GM21390 (cell line): ENCODE data around the gene DIO2.

Experiments used
- ATAC-seq: cut with Tn5 transposase; IDR thresholded peaks from one replicate; pipeline ENCODE4 v1.9.1; 2021; ENCODE audit not compliant: unreplicated experiment

The DIO2 gene

DNA sequence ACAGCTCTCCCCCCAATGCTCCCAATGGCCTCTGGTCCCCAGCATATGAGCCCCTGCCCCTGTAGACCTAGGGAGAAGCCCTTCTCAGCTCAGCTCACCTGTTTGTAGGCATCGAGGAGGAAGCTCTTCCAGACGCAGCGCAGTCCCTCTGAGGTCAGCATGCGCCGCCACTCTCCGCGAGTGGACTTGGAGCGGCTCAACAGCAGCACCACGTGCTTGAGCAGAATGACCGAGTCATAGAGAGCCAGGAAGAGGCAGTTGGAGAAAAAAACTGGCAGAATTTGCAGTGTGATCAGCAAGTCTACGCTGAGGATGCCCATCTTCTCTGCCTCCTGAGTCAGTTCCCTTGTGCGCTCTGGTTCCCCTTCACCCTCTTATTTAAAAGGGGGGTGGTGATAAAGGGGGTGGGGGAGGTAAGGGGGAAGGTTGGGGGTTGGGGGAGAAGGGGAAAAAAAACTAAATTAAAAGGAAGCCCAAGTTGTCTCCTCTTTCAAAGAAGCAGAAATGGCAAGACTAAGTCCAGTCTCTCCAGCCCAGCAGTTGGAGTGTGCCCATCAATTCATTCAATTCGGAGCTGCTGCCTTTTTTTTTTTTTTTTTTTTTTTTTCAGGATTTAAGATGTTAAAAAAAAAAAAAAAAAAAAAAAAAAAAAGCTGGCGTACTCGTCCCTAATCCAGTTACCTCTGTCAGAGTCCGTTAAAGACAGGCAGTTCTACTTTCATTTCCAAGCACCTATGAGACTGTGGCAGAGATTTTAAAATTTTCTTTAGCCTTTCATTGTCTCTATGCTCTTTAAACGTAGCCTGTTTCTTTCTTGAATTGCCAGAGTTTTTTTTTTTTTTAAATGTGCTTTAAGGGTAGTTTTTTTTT is at the start of gene DIO2:
Gene DIO2, minus strand, starts transcription at position 352 of the 870 bp plus-strand sequence. Its CDS starts 32 bp downstream, at position 320.
- ATAC-seq = no peak

DNA sequence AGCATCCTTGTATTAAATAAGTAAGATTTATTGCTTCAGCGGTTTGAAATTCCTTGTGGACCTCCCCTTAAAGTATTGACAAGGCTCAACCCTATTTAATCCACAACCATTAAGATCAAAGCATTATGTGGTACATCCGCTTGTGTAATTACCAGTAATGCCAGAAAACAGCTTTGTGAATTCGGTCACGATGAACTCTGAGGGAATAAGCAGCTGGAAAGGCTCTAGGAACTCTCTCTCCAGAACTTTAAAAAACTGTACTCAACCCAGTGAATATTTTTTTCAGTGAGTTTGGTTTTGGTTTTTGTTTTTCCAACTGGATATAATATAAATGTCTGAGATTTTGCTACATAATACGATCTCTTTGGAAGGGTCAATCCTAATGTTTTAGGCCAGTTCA is 49.3 kb upstream of the DIO2 start:
- no peak for ATAC-seq

DNA sequence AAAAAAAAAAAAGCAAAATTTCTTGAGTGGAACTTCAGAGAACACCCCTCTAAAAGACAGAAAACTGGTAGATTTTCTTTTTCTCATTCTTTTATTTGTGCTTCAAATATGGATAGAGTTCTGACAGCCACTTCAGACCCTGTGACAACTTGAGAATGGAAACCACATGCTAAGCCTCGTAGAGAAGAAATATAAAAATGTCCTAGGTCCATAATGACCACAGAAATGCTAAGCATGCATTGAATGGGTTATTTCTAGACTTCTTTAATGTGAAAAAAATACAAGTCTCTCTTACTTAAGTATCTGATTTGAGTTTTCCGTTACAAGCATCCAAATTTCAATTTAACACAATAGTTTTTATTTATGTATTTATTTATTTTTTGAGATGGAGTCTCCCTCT is 28.3 kb upstream of the DIO2 start:
- no peak for ATAC-seq

DNA sequence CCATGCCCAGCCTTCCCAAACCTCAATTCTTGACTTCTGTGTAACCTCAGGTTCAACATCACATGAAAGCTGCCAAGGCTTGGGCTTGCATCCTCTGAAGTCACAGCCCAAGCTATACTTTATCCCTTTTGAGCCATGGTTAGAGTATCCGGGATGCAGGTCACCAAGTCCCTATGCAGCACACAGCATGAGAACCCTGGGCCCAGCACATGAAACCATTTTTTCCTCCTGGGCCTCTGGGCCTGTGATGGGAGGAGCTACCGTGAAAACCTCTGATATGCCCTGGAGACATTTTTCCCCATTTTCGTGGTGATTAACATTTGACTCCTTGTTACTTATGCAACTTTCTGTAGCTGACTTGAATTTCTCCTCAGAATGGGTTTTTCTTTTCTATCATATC is 25.8 kb upstream of the DIO2 start:
- ATAC-seq = no peak

DNA sequence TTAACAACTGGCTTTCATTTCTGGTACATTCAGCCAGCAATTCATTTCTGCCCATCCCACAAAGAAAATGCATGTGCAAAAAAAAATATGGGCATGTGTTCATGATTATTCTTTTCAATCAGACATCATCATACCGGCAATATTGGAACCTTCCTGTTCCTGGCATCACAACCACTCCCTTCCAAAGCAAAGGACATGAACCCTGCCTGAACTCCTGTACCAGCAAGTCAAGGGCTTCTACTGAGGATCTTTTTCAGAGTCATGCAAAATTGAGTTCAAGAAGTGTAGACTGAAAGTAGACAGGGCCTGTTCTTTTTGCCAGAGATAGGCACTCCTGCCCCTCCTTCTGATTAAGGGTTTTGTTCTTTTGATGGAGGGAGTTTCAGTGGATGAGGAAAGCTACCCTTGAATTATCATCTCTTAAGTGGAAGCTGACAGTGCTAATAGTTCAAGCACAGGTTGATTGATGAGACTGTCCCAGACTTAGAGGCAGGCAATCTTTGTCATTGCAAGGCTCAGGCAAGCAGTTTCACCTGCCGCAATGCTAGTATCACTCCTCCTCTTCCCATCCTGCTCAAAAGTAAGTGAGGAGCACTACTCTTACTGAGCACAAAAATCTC is 22.3 kb upstream of the DIO2 start:
- no peak for ATAC-seq

DNA sequence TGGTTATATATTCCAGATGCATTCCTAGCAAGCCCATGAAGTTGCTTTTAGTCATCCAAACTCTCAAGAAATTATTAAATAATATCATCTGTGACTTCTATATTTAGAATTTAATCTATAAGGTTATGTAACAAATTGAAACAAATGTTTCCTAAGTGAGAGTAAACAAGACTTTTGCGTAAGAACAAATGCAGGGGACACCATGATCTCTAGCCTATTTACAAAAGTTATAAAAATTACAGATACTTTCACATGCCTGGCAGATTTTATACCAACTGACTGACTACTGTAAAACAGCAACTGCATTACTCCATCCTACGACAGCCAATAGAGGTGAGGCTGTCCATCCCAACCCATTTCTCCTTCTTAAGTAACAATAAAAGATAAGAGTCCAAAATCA is 20.4 kb upstream of the DIO2 start:
- ATAC-seq = no peak

DNA sequence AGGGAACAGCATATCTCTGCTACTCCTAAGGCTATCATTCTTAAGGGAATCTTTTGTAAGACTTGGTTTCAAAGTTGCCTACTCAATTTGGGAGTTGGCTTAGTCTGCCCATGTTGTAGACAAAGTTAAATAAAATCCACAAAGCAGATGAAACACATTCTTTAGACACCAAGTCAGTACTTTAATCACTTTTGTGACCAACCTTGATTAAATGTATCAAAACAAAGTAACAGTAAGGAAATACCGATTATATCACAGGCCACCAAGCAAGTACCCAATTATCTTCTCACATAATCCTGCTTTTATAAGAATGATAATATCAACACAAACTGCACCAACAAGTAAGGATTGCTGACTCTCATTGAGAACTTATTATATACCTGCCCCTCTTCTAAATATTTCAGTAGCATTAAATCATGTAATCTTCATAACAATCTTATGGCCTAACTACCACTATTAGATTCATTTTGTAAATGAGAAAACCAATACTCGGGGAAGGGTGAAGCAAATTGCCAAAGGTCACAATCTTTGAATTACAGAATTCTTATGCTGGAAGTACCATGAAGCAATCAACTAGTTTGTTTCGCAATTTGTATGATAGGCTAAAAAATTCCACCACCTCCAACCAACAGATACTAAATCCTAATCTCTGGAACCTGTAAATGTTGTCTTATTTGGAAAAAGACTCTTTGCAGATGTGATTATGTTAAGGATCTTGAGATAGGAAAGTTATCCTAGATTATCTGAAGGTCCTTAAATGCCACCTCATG is 12.6 kb upstream of the DIO2 start:
- no peak for ATAC-seq

DNA sequence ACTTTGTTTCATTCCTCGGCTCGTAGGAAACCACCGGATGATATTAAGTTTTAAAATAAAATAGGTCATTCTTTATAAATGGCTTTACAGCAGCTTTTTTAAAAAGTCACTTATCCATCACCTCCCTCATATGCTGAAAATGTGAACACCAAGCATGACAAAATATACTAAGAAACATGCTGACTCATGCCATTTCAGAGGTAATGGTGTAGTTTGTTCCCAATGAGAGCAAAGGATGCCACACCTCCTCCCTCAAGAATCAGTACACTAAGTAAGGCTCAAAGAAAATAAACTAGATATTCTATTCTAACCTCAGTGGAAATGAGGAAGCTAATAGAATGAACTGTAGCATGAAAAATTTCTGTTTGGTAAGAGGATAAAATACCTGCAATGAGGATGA is 5.5 kb upstream of the DIO2 start:
- ATAC-seq = no peak

DNA sequence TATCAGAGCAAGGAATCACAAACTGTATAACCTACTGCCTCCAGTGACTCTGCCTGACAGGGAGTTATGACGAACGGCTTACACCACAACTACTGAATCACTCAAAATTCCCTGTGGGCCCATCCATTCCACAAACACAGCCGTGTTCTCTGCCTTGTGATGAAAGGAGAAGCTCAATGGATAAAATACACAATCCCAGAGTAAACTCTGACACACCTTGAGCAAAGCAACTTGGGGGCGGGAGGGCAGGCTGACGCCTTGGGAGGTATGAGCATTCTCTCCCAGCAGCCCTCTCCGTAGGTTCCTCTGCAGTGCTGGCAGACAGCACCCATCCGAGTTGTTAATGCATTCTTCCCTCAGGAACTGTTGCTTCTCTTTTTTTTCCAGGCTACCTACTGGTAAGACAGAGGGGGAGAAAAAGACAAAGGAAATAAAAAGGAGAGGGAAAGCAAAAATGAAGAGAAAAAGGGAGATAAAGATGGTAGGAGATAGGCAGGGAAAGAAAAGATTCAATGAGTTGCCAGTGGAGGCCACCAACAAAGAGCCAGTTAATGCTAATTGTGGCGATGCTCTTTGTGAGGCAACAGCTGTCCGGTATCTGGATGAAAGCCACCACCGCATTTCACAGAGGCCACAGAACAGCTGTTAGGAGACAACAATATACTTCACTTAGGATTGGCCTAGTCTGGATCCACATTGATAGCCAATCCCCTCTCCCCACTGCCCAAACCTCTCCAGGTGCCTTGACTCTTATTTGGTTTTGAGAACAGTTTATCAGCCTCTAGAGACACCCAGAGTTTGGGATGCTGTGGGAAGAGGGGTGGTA is 4.7 kb upstream of the DIO2 start:
- no peak for ATAC-seq

DNA sequence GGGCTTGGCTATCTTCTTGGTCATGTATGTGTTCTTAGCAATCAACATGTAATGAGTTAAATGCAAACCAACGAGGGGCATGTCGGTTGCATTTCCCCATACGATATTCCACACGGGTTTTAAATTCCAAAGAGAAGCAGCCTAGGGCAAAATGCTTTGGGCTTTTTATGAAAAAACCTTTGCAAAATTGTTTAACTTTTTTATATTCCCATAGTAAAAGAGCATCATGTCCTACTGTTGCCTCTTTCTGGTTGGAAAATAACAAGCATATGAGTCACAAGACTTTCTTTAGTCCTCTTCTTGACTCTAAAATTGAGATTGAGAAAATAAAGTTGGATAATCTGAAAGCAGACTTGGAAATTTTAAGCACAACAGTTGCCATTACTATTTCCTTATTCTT is 3.8 kb upstream of the DIO2 start:
- ATAC-seq = no peak

DNA sequence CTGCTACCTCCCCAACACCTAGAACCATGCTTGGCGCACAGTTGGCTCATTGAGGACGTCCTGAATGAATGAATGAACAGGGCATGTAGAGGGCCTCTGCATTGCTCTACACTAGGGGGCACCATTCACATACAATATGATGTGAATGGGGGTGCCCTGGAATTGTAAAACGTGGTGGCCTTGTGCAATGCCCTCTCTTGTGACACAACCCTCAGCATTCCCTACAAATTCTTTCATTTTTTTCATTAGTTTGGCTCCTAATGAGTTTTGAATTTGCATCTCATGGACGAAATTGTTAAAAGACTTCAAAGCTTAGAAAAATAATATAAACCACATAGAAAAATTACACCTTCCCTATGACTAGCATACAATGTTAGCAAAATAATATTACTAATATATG is 2.3 kb upstream of the DIO2 start:
- no peak for ATAC-seq

DNA sequence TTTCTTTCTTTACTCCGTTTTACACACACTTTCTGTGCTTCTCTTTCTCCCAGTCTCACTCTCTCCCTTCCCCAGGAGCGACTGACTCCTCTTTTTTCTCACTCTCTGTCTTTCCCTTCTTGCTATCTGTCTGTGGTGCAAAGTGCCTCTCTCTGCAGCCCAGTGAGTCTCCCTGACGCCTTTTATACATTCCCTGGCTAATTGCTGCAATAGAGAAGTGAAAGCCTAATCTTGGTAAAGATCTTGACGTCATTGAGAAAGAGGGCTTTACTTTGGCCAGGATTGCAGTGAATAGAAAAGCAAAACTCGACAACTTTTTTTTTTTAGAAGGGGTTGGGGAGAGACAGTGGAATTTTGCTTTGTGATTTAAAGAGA is 706 bp upstream of the DIO2 start:
- ATAC-seq = peak; percentile 61

DNA sequence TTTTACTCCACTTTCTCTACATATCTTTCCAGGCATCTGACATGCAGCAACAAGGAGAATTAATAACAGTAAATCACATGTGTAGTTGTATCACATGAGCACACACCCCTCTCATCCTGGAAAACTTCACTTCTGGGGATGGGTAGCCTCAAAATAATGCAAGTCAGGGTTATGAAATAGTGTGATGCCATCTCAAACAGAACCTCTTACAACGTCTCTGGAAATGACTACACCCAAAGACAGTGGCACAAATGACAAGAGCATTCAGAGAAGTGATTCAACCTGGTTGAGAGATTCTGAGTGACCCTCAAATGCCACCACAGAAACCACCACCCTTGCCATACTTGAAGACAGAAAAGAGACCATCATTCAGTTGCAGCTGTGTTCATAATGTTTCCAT is 2.8 kb downstream of the DIO2 start:
- no peak for ATAC-seq

DNA sequence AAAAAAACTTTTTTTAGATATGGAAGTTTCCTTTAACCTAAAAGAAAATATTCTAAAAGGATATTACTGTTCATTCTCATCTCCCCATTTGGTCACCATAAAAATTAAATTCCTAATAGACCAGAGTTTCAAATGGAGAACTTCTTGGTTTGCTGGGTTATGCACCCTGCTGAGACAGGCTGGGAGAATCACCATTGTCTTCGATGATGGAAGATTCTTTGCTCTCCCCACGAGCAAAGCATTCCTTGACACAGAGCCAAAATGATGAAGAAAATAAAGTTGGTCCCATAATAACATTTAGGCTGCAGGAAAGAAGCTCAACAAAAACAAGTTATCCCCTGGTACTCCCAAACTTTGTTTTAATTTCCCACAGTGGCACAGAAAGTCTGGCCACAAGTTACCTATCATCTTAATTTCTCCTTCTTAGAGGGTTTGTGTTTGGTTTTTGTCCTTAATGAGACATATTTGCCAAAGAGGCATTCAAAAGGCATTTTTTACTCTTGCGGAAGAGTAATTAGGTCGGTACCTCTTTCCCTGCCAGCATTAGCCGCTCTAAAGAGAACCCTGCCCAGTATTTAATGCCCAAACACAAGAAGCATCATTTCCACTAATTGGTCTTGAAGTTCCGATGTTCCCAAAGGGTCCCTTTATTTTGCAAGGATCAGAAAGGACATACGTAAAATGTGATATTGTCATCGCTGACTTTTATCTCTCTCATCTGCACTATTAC is 4.8 kb downstream of the DIO2 start:
- ATAC-seq = no peak

DNA sequence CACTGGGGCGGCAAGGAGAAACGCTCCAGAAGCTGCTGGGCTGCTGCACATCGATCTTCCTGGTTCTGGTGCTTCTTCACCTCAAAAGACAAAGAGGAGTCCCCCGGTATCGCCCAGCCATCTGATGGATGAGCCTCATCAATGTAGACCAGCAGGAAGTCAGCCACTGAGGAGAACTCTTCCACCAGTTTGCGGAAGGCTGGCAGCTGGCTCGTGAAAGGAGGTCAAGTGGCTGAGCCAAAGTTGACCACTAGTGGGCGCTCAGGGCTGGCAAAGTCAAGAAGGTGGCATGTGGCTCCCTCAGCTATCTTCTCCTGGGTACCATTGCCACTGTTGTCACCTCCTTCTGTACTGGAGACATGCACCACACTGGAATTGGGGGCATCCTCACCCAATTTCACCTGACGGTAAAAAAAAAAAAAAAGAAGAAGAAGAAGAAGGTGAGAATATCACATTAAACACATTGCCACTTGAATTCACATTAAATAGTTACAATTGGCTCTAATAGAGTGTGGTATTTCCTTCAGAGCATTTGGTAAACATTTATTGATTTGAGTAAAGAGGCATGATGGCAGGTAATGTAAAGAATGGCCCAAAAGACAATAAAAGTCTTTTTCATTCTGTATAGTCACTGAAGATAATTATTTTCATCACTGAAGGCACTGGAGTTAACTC is 8.3 kb downstream of the DIO2 start:
- ATAC-seq = no peak

DNA sequence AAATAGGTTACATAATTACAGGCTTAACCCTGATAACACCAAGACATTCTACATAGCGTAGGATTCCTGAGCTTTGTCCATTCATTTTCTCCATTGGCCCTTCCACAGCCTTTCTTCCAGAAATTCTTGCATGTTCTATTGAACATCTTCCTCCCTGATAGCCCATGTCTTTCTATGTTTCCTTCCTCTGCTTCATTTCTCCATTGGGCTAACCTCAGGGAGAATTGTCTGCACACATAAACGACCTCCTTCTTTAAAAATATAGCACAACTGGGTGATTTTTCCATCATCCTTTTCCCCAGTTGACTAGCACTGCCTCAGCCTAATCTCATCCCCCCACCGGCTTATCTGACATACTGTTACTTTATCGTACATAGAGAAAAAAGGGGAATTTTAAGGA is 11.2 kb downstream of the DIO2 start:
- ATAC-seq = no peak

DNA sequence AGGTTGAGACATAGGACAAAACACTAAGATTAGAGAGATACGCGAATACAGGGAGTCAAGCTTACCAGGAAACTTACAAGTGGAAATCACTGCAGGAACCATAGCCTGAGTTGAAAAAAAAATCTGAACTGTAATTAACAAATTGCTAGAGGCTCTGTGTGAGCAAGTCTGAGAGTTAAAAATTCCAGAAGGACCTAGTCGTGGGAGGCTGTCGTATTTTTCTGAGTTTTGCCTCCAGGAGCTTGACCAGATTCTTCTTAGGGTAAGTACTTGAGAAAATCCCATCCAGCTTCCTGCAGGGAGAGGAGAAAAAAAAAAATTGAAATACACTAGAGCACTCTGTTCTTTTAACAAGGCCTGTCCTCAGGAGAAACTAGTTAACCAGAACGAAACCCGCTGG is 22.7 kb downstream of the DIO2 start:
- ATAC-seq = no peak

DNA sequence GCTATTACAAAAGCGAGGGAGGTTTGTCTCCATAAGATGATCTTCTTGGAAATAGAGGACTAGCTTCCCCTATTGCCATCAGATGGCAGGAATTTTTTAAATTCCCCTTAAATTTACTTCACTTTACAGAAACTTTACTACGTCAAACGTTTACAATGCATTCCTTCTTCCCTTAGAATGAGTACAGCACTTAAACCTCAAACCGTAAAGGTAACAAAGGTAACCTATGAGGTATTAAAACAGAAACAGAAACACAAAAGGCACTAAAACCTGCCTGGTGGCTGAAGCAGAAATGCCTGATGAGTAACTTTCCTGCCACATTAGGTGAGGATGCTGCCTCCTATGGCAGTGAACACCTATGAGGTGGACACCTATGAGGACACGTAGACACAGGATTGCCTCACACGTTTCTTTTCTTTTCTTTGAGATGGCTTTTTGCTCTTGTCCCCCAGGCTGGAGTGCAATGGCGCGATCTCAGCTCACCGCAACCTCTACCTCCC is 25.0 kb downstream of the DIO2 start:
- no peak for ATAC-seq

DNA sequence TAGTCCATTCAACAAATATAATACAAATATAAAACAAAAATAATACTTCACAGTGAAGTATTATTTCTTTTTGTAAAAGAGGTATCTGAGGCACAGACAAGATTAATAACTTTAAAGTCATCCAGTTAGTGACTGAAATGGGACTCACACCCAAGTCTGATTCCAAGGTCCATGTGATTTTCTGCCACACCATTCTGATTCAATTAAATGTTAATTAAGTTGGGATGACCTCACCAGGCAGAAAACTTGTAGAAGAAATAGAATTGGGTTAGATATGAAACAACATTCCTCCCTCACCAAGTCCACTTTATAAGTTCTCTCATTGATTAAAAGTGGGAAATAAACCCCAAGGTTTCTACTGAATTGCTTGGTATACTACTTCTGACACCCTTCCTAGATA is 34.4 kb downstream of the DIO2 start:
- ATAC-seq = no peak
